H4 (cell line): ENCODE results near the gene C16orf74. TPM values are rescaled to one million over a fixed set of nuclear protein-coding genes. Genes with fewer than 3 reads are reported as not detected.

Source experiments
- total RNA-seq: library from RNA; depleted of rRNA; stranded (reverse); fragments of >200 nt; shearing (Covaris generic); gene quantifications from 2 replicates; pipeline ENCODE4 v1.2.3, GENCODE V29; 2014; rRNA removed

The C16orf74 gene
- total RNA-seq, 1 experiment from 2014 or later = 5.8 TPM

Other genes starting within 250 kb of the C16orf74 start
- 8.0 and 11.9 TPM in 2 replicates for gene GSE1, start 137.8 kb downstream of the C16orf74 start, total RNA-seq
- 50.8 and 58.9 TPM in 2 replicates for gene GINS2, start 62.1 kb downstream of the C16orf74 start, total RNA-seq
- gene EMC8, start 48.4 kb upstream of the C16orf74 start, total RNA-seq = 57.9 and 72.0 TPM in 2 replicates
- gene COX4I1, start 48.6 kb upstream of the C16orf74 start, total RNA-seq = 685 and 712 TPM in 2 replicates
- gene IRF8, start 148.1 kb upstream of the C16orf74 start, total RNA-seq = 1.7 and 1.9 TPM in 2 replicates